Islet precursor cell (in vitro differentiated cells): ENCODE measurements around the gene RBM39.
"Not testable (repeated sequence)": the region's sequence is repeated elsewhere in the genome, so short reads cannot be mapped to it uniquely, and the experiment has no call there.

Experiments
- DNase-seq: peaks from one replicate; pipeline ENCODE4 v3.0.0-alpha.2; 2018

RBM39 gene

GRCh38 chr20:35750611-35751010, 8.6 kb upstream of the RBM39 start:
- no peak for DNase-seq

GRCh38 chr20:35744492-35744841, 2.4 kb upstream of the RBM39 start:
- not testable (repeated sequence) for DNase-seq

GRCh38 chr20:35743693-35744491, 1.8 kb upstream of the RBM39 start:
- DNase-seq = no peak

GRCh38 chr20:35742741-35743523, 872 bp upstream of the RBM39 start:
- DNase-seq = no peak

- no peak for DNase-seq
Observed at GRCh38 chr20:35739294-35740163, 2.5 kb downstream of the RBM39 start.

- no peak for DNase-seq
Observed at GRCh38 chr20:35738410-35739179, 3.5 kb downstream of the RBM39 start.

- no peak for DNase-seq
Observed at GRCh38 chr20:35737865-35738333, 4.2 kb downstream of the RBM39 start.

GRCh38 chr20:35735826-35736470, 6.1 kb downstream of the RBM39 start:
- no peak for DNase-seq

GRCh38 chr20:35734777-35735649, 7.0 kb downstream of the RBM39 start:
- no peak for DNase-seq

- no peak for DNase-seq
Observed at GRCh38 chr20:35734374-35734773, 7.7 kb downstream of the RBM39 start.

GRCh38 chr20:35732644-35732982, 9.4 kb downstream of the RBM39 start:
- DNase-seq = no peak

- DNase-seq = no peak
Observed at GRCh38 chr20:35731862-35732643, 10.0 kb downstream of the RBM39 start.

GRCh38 chr20:35731469-35731788, 10.6 kb downstream of the RBM39 start:
- no peak for DNase-seq

- no peak for DNase-seq
Observed at GRCh38 chr20:35730583-35731468, 11.2 kb downstream of the RBM39 start.

- no peak for DNase-seq
Observed at GRCh38 chr20:35729836-35730582, 12.1 kb downstream of the RBM39 start.

GRCh38 chr20:35729283-35729807, 12.7 kb downstream of the RBM39 start:
- DNase-seq = no peak

- no peak for DNase-seq
Observed at GRCh38 chr20:35726842-35727711, 15.0 kb downstream of the RBM39 start.
